GM18519 (cell line): Measurements from ENCODE around the gene KRT13.

Experiments
- ATAC-seq: cut with Tn5 transposase; IDR thresholded peaks from one replicate; pipeline ENCODE4 v1.9.1; 2021; ENCODE audit warnings: mild to moderate bottlenecking, moderate library complexity; ENCODE audit not compliant: unreplicated experiment, low FRiP score

The KRT13 gene

GRCh38 chr17:41521574-41522261 is 16.3 kb upstream of the KRT13 start:
- no peak for ATAC-seq

GRCh38 chr17:41520821-41521521 is 15.6 kb upstream of the KRT13 start:
- ATAC-seq, result no peak

GRCh38 chr17:41519501-41520224 is 14.3 kb upstream of the KRT13 start:
- ATAC-seq, result no peak

GRCh38 chr17:41518789-41519449 is 13.5 kb upstream of the KRT13 start, which contains the start of gene KRT15:
TSS of gene KRT15 (minus strand) at chr17:41518890. CDS start at chr17:41518827, 63 bp downstream.
- ATAC-seq, result no peak

GRCh38 chr17:41518031-41518430 is 12.6 kb upstream of the KRT13 start:
- no peak for ATAC-seq

GRCh38 chr17:41516830-41517283 is 11.4 kb upstream of the KRT13 start:
- no peak for ATAC-seq

- ATAC-seq, result no peak
These were observed 10.9 kb upstream of the KRT13 start for GRCh38 chr17:41516147-41516829.

- no peak for ATAC-seq
These were observed 7.7 kb upstream of the KRT13 start for GRCh38 chr17:41513168-41513547.

GRCh38 chr17:41512546-41513167 is 7.2 kb upstream of the KRT13 start:
- ATAC-seq, result no peak

GRCh38 chr17:41511716-41512115 is 6.3 kb upstream of the KRT13 start:
- ATAC-seq, result no peak

- ATAC-seq, result no peak
These were observed 5.7 kb upstream of the KRT13 start for GRCh38 chr17:41511116-41511515.

GRCh38 chr17:41510251-41511065 is 5.0 kb upstream of the KRT13 start:
- no peak for ATAC-seq

- ATAC-seq, result no peak
These were observed 2.0 kb upstream of the KRT13 start for GRCh38 chr17:41507315-41507880.

GRCh38 chr17:41505809-41506767 is 676 bp upstream of the KRT13 start:
- no peak for ATAC-seq

- no peak for ATAC-seq
These were observed 1.0 kb downstream of the KRT13 start for GRCh38 chr17:41504246-41504977.

GRCh38 chr17:41503202-41503601 is 2.2 kb downstream of the KRT13 start:
- ATAC-seq, result no peak
